IPS DF 4.7 (cell line): ENCODE data around the gene ARMC7.
"Not testable (repeated sequence)": the region's sequence is repeated elsewhere in the genome, so short reads cannot be mapped to it uniquely, and the experiment has no call there.

ENCODE experiments used
- DNase-seq: peaks from one replicate; pipeline ENCODE4 v3.0.0-alpha.2; 2013; ENCODE audit warnings: low spot score; ENCODE audit errors: extremely low read depth

The ARMC7 gene

GRCh38 chr17:75128694-75129505 is 19.1 kb downstream of the ARMC7 start:
- no peak for DNase-seq

- no peak for DNase-seq
Observed at GRCh38 chr17:75129576-75129975, 19.8 kb downstream of the ARMC7 start.

DNA sequence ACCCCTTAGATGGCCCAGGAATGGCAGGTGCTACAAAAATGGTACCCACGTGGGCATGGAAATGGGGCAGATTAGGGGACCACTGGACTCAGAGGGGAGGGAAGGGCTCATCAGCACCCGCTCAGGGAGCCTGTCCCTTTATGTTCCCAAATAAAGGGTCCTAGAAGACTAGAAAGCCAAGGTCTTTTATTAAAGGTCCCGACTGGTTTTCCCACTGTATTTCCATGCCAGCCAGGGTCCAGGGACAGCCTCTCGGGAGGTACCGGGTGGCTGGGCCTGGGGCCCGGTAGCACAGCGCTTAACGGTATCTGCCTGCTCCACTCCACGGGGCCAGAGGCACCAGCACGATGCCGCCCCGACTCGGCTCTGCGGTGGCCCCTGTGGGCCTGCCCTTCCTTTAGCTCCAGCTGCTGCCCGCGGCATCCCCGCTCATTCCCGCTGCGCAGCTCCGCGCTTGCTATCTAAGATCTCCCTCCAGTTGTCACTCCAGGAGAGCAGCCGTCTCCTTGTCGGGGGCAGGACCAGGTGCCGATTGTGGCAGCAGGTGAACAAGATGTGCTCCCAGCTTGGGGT is 20.4 kb downstream of the ARMC7 start:
- DNase-seq: no peak

DNA sequence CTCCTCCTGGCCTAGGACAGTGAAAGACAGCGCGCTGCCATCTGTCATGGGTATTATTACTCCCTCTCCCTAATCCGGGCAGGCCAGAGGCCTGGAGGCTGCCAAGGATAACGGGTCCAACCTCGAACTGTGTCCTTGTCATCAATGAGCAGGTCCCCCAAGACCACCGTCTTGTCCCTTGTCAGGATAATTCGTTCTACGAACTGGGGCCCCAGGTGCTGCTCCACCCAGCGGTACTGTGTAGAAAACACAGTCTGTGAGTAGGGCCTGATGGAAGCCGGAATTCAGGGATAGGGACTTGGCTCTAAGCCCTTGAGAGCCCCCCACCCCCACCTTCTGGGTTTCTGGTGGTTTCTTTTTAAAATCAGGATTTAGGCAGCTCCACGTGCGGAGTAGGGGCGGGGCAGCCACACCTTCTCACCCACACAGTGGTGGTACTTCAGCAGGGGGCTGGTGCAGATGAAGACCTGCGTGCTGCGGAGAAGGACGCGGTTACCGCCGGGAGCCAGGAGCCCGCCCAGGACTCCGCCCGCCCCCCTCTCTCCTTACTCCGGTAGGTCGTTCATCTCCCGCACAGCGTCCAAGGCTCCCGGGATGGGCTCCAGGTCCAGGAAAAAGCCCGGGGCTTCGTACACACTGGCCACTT is 21.0 kb downstream of the ARMC7 start:
- DNase-seq: no peak

- no peak for DNase-seq
Observed at GRCh38 chr17:75131278-75132017, 21.7 kb downstream of the ARMC7 start, which contains the start of gene NT5C. Gene NT5C, minus strand, starts transcription at chr17:75131742. Its CDS starts 35 bp downstream, at chr17:75131707.

DNA sequence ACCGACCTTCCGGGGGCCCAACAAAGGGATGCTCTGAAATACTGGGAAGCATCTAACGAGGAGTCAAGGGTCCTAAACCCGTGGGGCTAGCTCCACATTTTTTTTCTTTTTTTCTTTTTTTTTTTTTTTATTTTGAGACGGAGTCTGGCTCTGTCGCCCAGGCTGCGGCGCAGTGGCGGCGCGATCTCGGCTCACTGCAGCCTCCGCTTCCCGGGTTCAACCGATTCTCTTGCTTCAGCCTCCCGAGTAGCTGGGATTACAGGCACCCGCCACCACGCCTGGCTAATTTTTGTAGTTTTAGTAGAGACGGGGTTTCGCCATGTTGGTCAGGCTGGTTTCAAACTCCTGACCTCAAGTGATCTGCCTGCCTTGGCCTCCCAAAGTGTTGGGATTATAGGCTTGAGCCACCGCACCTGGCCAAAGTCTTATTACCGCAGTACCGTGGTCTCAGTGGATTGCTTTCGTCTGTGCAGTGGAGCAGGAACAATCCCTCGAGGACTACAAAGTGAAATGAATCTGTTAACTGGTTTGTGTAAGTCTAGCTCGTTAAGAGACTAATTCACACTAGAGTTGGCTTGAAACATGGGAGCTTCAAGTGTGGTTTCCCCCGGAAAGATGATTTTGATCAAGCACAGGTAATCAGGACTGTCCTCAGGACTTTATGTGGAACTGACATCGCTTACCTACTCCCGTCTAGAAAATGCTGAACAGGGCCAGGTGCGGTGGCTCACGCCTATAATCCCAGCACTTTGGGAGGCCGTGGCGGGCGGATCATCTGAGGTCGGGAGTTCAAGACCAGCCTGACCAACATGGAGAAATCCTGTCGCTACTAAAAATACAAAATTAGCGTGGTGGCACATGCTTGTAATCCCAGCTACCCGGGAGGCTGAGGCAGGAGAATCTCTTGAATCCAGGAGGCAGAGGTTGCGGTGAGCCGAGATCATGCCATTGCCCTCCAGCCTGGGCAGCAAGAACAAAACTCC is 22.5 kb downstream of the ARMC7 start:
- DNase-seq: not testable (repeated sequence)

GRCh38 chr17:75133001-75133400 is 23.2 kb downstream of the ARMC7 start:
- DNase-seq: no peak

DNA sequence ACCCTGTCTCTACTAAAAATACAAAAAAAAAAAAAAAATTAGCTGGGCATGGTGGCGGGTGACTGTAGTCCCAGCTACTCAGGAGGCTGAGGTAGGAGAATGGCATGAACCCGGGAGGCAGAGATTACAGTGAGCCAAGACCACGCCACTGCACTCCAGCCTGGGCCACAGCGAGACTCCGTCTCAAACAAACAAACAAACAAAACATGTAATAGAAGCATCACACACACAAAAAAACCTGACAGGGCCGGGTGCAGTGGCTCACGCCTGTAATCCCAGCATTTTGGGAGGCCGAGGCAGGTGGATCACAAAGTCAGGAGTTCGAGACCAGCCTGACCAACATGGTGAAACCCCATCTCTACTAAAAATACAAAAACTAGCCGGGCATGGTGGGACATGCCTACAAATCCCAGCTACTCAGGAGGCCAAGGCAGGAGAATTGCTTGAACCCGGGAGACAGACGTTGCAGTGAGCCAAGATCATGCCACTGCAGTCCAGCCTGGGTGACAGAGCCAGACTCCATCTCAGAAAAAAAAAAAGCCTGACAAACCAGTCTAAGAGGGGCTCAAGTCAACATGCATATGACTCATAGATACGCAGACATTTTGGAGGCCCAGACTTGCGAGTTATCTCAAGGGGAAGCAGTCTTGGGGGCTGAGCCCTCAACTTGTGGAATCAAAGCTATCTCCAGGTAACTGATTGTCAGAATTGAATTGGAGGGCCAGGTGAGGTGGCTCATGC is 24.0 kb downstream of the ARMC7 start:
- DNase-seq: not testable (repeated sequence)

- DNase-seq: no peak
Observed at GRCh38 chr17:75135452-75135851, 25.7 kb downstream of the ARMC7 start.

- no peak for DNase-seq
Observed at GRCh38 chr17:75135946-75136345, 26.2 kb downstream of the ARMC7 start.

GRCh38 chr17:75137762-75138161 is 28.0 kb downstream of the ARMC7 start:
- DNase-seq: not testable (repeated sequence)

DNA sequence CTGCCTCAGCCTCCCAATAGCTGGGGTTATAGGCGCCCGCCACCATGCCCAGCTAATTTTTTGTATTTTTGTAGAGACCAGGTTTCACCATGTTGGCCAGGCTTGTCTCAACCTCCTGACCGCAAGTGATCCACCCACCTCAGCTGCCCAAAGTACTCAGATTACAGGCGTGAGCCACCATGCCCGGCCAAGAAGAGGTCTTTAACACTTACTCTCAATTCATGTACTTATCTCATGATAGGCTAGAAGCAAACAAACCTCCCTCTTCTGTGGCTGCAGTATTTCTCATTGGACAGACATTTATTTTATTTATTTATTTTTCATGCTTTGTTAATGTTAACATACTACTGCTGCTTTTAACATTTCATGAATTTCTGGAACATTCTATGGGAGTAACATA is 28.8 kb downstream of the ARMC7 start:
- DNase-seq: no peak

DNA sequence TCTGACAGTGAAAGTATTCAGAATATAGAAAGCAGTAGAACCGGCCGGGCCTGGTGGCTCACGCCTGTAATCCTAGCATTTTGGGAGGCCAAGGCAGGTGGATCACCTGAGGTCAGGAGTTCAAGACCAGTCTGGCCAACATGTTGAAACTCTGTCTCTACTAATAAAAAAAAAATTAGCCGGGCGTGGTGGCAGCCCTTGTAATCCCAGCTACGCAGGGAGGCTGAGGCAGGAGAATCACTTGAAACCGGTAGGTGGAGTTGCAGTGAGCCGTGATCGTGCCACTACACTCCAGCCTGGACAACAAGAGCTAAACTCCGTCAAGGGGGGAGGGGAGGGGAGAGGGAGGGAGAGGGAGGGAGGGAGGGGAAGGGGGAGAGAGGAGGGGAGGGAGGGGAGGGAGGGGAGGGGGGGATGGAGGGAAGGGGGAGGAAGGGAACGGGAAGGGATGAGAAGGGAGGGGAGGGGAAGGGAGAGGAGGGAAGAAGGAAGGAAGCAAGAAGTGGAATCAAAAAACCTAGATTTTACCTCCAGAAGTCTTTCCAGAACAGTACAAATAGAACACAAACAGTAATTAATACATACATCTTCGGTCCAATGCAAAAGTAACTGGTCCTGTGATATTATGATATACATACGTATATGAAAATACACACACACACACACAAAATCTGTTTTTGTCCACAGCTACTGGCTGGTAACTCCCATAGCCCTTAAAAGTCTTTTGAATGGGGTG is 32.6 kb downstream of the ARMC7 start:
- DNase-seq: no peak

GRCh38 chr17:75144816-75145512 is 35.2 kb downstream of the ARMC7 start:
- DNase-seq: no peak

DNA sequence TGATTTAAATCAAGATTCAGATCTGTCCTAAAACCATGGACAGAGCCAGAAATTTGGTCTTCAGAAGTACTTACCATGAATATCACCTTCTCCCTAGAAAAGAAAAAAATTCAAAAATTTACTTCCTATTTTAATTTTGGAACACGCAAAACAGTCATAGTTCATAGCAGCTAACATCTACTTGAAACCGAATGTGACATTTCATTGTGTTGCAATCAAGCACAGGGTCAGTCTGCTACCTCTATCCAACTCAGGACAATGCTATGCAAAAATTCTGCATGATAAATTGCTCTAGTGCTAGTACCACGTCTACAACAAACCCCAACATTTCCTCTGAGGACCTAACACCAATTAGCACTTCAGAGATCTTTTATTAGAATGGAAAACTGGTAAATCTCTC is 36.8 kb downstream of the ARMC7 start:
- no peak for DNase-seq

DNA sequence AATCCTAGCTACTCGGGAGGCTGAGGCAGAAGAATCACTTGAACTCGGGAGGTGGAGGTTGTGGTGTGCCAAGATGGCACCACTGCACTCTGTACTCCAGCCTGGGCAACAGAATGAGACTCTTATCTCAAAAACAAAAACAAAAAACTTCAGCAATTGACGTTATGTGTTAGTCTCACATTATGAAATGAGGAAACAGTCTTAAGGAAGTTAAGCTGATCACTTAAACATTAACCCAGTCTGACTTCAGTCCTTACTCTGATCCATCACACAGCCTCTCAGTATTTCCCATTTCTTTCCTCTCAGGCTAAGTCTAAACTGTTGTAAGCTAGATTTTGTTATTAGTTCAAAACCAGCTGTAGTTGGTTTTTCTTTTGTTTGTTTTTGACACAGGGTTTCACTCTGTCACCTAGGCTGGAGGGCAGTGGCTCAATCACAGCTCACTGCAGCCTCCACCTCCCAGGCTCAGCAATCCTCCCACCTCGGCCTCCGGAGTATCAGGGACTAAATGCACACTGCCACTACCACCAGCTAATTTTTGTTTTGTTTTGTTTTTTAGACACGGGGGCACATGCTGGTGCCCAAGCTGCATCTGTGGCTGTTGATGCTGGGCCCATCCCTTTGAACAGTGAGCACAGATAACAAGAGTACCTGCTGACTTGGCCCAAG is 38.2 kb downstream of the ARMC7 start:
- no peak for DNase-seq

GRCh38 chr17:75151930-75152329 is 42.2 kb downstream of the ARMC7 start:
- DNase-seq: no peak

DNA sequence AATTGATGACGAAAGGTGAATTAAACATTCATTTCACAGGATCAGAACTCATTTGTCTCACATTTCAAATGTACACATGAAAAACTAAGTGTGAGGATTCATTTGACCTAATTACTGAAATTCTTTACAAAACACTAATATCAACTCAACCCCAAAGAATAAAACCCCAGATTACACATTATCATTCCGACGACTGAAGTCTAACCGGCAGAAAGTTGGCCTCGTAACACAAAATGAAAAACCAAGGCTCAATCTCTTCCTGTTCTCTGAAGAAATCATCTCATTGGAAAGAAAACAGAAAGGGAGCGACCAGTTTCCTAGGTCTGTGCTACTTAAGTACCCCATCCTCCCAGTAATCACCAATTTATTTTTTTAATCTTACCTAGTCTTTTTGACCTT is 42.8 kb downstream of the ARMC7 start:
- no peak for DNase-seq
